IPS-20b (cell line): ENCODE results near the gene COL9A3.

Source experiments
- H3K27ac ChIP-seq: one replicate; pipeline ENCODE4 v1.5.1; 2013; ENCODE audit warnings: low read length
- H3K27me3 ChIP-seq: 2 replicates; pipeline ENCODE4 v1.6.1; 2013; ENCODE audit warnings: mild to moderate bottlenecking, low read length, inconsistent platforms; ENCODE audit not compliant: insufficient read depth
- H3K36me3 ChIP-seq: 2 replicates; pipeline ENCODE4 v1.6.1; 2013; ENCODE audit warnings: low read depth, mild to moderate bottlenecking, inconsistent platforms, low read length, moderate library complexity; ENCODE audit not compliant: insufficient read depth
- H3K4me1 ChIP-seq: 2 replicates; pipeline ENCODE4 v1.6.1; 2013; ENCODE audit warnings: mild to moderate bottlenecking, control low read depth, inconsistent platforms, low read length, moderate library complexity; ENCODE audit not compliant: insufficient read depth
- H3K4me3 ChIP-seq: 2 replicates; pipeline ENCODE4 v1.5.1; 2013; ENCODE audit warnings: mild to moderate bottlenecking, low read length, inconsistent platforms
- H3K9ac ChIP-seq: 2 replicates; pipeline ENCODE4 v1.6.1; 2013; ENCODE audit warnings: low read depth, mild to moderate bottlenecking, inconsistent platforms, low read length, moderate library complexity
- H3K9me3 ChIP-seq: 2 replicates; pipeline ENCODE4 v1.6.1; 2013; ENCODE audit warnings: mild to moderate bottlenecking, low read depth, low read length, inconsistent platforms; ENCODE audit not compliant: insufficient read depth

The COL9A3 gene

DNA sequence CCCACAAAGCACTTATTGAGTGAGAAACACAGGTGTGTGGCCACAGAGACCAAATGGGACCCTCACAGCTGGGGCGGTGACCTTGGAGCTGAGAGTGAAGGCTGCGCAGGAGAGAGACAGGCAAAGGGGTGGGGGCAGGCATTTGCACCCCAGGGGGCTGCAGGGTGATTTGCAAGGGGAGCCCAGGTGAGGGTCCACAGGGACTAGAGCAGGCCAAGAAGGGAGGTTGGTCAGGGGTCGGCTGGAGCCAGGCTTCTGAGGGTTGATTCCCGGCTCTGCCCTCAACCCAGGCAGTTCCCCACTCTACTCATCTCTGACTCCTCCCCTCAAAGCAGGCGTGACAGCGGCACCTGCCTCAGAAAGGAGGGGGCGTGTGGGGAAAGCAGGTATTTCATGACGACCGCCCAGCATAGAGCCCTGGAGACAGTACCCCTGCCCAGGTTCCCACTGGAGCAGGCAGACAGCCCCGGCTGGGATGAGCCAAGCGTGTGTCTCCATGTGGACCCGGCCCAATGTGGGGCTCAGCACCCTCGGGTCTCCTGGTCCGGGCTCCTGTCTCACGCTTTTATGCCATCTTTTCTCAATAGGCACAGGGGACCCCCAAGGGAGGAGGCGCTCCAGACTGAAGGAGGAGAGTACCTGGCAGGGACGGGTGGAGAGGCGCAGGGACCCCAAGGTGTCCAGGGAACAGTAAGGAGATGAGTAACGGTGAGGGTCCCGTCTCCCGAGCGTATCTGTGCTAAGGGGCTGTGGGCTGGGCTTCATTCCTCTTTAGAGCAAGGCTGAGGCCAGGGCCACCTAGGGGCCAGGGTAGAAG, 23.7 kb upstream of the COL9A3 start:
- Histone ChIP-seq H3K4me3 (peak overlapping the region; percentile 68; the same call in 1 of the 2 replicates), H3K9me3 (no peaks in the 10 kb centered on the region), H3K27me3 (peaks cover 41% of the 10 kb centered on the region), H3K36me3 (no peaks in the 10 kb centered on the region), H3K9ac (no peak overlapping the region), H3K4me1 (peaks cover 4% of the 10 kb centered on the region; the same call in 1 of the 2 replicates), H3K27ac (no peak overlapping the region)

DNA sequence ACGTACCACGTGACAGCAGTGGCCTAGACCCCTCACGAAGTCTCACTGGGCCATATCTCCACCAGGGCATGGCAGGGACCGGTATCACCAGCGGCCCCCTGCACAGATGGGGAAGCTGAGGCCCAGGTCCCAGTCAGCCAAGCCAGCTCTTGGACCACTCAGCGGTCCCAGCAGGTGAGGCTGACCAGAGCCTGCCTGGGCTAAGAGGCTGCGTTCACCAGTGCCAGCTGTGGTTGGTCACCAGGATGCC, 23.2 kb upstream of the COL9A3 start:
- Histone ChIP-seq H3K4me3 (peak overlapping the region; percentile 68), H3K9me3 (no peaks in the 10 kb centered on the region), H3K36me3 (peaks cover 5% of the 10 kb centered on the region; the same call in 1 of the 2 replicates), H3K9ac (no peak overlapping the region), H3K27ac (no peak overlapping the region), H3K4me1 (peaks cover 4% of the 10 kb centered on the region; the same call in 1 of the 2 replicates), H3K27me3 (peaks cover 39% of the 10 kb centered on the region)

DNA sequence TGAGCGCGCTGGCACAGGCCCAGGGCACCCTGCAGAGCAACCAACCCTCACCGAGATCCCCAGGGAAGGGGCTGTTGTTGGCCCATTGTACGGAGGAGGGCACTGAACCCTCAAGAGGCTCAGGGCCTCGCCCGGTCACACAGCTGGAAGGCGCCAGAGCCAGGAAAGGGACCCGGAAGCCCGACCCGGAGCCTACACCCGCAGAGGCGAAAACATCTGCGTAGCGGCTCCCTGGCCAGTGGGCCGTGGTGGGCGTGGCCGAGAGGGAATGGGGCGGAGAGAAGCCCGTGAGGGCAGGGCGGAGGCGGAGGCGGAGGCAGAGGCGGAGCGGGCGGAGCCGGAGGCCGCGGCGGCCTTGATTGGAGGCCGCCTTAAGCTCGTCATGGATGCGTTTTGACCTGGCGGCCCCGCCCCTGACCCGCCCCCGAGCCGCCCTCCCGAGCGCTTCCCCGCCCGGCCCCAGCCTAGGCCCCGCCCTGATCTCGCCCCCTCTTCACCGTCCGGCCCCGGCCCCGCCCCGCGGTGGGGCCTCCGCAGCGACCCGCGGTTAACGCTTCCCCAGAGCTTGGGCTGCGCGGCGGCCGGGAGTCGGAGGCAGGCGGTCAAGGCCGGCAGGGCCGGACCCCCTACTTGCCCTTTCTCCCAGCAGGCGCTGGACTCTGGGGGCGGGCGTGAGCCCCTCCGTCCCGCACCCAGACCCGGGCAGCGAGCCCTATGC, 22.7 kb upstream of the COL9A3 start:
- Histone ChIP-seq H3K27ac (no peak overlapping the region), H3K4me1 (peaks cover 4% of the 10 kb centered on the region; the same call in 1 of the 2 replicates), H3K9ac (no peak overlapping the region), H3K4me3 (peak overlapping the region; percentile 68), H3K9me3 (no peaks in the 10 kb centered on the region), H3K36me3 (peaks cover 10% of the 10 kb centered on the region; the same call in 1 of the 2 replicates), H3K27me3 (peaks cover 39% of the 10 kb centered on the region)

DNA sequence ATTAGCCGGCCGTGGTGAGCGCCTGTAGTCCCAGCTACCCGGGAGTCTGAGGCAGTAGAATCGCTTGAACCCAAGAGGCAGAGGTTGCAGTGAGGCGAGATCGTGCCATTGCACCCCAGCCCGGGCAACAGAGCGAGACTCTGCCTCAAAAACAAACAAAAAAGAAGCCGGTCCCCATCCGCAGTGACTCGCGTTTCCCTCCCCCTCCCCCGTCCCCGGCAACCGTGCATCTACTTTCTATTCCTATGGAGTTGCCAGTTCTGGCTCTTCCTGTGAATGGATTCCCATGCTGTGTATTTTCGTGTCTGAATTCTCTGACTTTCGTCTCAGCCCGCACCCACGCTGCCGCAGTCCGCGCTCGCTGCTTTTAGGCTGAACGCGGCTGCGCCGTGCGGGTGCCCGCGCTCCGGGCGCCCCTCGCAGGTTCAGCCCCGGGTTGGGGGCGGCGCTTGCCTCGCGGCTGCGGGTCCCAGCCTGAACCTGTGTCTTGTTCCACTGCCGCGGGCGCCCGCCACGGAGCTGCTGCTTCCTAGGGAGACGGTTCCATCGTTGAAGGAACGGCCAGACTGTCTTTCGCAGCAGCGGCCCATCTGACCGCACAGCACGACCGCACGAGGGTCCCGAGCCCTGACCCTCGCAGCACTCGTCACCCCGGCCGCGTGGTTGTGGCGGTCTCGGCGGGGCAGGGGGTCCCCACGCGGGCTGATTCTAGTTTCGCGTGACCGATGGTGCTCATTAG, 21.7 kb upstream of the COL9A3 start:
- Histone ChIP-seq H3K9me3 (no peaks in the 10 kb centered on the region), H3K9ac (no peak overlapping the region), H3K4me3 (peak overlapping the region; percentile 60; the same call in 1 of the 2 replicates), H3K27me3 (peaks cover 39% of the 10 kb centered on the region), H3K27ac (no peak overlapping the region), H3K4me1 (peaks cover 4% of the 10 kb centered on the region; the same call in 1 of the 2 replicates), H3K36me3 (peaks cover 20% of the 10 kb centered on the region)

DNA sequence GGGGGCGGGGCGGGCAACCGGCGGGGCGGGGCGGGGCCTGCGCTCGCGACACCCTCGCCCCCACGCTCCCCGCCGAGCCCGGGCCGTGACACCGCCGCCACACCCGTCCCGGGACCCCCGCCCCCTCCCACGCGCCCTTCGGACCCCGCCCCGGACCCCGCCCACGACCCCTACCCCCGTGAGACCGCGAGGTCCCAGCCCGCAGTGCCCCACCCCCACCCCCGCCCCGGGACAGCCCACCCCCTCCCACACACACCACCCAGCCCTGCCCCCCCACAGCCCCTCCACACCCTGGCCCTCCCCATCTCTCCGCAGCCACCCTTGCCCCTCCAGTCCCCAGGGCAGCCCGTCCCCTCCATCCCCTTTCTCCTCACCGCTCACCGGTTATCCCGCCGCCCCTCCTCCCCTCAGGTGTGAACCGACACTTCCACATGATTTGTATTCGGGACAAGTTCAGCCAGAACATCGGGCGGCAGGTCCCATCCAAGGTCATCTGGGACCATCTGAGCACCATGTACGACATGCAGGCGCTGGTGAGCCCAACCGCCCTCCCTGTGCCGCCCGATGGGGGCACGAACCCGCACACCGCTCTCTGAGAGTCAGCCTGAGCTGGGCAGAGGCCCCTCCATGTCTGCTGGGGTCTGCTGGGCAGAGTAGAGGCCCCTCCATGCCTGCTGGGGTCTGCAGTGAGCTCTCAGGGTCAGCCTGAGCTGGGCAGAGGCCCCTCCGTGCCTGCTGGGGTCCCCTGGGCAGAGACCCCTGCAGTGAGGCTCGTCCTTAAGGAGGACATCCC, 20.0 kb upstream of the COL9A3 start:
- Histone ChIP-seq H3K27ac (no peak overlapping the region), H3K9ac (no peak overlapping the region), H3K36me3 (peaks cover 33% of the 10 kb centered on the region)

DNA sequence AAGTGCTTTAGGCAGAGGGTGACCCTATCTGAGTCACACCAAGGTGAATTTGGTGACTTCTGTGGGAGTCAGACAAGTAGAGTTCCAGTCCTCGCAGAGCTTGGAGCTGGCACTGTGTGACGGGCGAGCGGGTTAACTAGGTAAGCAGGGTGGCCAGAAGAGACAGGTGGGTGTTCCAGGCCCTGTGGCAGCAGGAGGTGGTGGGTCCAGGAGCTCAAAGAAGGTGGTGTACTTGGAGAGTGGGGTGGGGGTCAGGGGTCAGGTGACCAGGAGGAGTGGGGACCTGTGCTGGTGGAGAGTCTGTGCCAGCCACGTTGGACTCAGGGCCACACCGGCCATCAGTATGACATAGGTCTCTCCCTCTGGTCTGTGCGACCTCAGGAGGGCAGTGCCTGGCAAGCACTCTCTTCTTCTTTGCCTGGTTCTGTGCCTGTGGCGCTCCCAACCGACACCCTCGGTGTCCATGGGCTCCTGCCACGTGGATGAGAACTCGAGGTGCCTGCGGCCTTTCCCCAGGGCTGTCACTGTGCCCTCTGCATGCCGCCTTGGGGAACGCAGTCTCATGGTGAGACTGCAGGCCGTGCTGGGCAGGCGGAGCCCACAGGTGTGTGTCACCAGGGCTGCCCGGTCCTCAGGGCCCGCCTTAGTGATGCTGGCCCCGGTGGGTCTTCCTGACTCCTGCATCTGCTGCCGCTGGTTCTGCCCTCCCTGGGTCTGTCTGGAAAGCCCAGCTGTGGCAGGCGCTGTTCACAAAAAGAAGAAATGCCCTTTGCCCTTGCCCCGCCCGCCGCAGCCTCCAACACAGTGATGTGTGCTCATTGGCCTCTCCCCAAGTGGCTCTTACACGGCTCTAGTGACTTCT, 18.9 kb upstream of the COL9A3 start:
- no peak overlapping the region for H3K9ac ChIP-seq
- peaks cover 33% of the 10 kb centered on the region for H3K36me3 ChIP-seq
- no peaks in the 10 kb centered on the region for H3K9me3 ChIP-seq
- H3K4me3 ChIP-seq: no peak overlapping the region
- H3K27ac ChIP-seq: no peak overlapping the region
- H3K4me1 ChIP-seq: peaks cover 4% of the 10 kb centered on the region; the same call in 1 of the 2 replicates
- peaks cover 30% of the 10 kb centered on the region for H3K27me3 ChIP-seq

More for the DNA sequence above, 20.0 kb upstream of the COL9A3 start:
- Histone ChIP-seq H3K4me3 (peak overlapping the region; percentile 57), H3K4me1 (peaks cover 4% of the 10 kb centered on the region; the same call in 1 of the 2 replicates), H3K9me3 (no peaks in the 10 kb centered on the region), H3K27me3 (peaks cover 39% of the 10 kb centered on the region)

DNA sequence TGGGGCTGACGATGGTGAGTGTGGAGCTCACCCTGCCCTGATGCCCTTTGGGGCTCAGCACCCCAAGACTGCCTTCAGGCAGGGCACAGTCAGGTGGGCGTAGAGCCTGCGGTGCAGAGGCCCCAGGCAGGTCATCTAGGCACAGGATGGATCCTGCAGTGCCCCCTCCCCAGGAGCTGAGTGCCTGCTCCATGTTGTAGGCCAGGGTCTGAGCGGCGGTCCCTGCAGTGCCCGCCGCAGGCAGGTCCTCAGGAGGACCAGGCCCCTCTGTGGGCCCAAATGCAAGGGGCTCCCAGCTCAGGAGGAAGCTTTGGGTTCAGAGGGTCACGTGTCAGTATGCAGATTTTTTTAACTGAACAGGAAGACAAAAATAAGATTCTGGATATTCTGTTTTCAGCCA, 17.8 kb upstream of the COL9A3 start:
- Histone ChIP-seq H3K4me1 (peaks cover under 1% of the 10 kb centered on the region; the same call in 1 of the 2 replicates), H3K9me3 (no peaks in the 10 kb centered on the region), H3K36me3 (peaks cover 33% of the 10 kb centered on the region), H3K9ac (no peak overlapping the region), H3K27ac (no peak overlapping the region), H3K4me3 (no peak overlapping the region), H3K27me3 (peaks cover 26% of the 10 kb centered on the region)

DNA sequence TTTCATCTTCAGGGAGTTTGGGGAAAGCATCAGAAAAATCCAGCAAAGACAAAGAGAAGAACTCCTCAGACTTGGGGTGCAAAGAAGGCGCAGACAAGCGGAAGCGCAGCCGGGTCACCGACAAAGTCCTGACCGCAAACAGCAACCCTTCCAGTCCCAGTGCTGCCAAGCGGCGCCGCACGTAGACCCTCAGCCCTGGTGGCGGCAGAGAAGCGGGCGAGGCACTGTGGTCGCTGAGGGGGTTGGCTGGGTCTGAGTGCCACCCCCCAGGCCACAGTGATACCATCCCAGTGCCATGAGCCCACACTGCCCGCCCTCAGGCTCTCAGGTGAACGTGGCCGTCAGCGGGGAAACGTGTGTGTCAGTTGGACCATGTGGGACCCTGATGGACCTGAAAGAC, 17.4 kb upstream of the COL9A3 start:
- Histone ChIP-seq H3K9me3 (no peaks in the 10 kb centered on the region), H3K4me3 (no peak overlapping the region), H3K9ac (no peak overlapping the region), H3K4me1 (peaks cover 3% of the 10 kb centered on the region; the same call in 1 of the 2 replicates), H3K27ac (no peak overlapping the region), H3K27me3 (peaks cover 28% of the 10 kb centered on the region), H3K36me3 (peaks cover 33% of the 10 kb centered on the region)

DNA sequence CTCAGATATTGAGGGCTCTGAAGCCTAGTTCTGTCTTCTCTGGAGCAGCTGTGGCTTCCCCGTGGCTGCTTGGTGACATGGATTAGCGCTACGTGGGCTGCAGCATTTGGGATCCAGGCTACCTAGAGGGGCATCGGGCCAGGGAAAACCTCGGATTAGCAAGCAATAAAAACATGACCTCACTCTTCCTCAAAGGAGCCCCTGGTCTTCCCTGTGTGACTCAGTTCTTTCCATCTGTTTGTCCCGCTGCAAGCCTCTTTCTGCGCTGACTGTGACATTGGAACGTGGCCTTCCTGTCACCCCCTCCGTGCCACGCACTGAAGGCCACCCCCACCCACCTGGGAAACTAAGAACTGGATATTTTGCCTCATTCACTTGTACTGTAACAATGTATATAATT, 17.0 kb upstream of the COL9A3 start:
- peaks cover 33% of the 10 kb centered on the region for H3K36me3 ChIP-seq
- H3K9me3 ChIP-seq: no peaks in the 10 kb centered on the region
- H3K9ac ChIP-seq: no peak overlapping the region
- peaks cover 24% of the 10 kb centered on the region for H3K27me3 ChIP-seq
- peaks cover 3% of the 10 kb centered on the region; the same call in 1 of the 2 replicates for H3K4me1 ChIP-seq
- no peak overlapping the region for H3K27ac ChIP-seq
- no peak overlapping the region for H3K4me3 ChIP-seq
